Inflammatory macrophage treated with lipopolysaccharide for 4 hours (primary cell): ENCODE measurements around the gene SMIM14.
A peak's percentile ranks its signal among the peaks of the same experiment; 100 is the strongest.
"Not testable (repeated sequence)": the region's sequence is repeated elsewhere in the genome, so short reads cannot be mapped to it uniquely, and the experiment has no call there.

ENCODE experiments used
- DNase-seq: peaks from one replicate; pipeline ENCODE4 v3.0.0-alpha.2; 2020

SMIM14 gene

GRCh38 chr4:39591290-39591689, 47.4 kb downstream of the SMIM14 start:
- no peak for DNase-seq

GRCh38 chr4:39587881-39588280, 50.8 kb downstream of the SMIM14 start:
- no peak for DNase-seq

GRCh38 chr4:39574946-39575345, 63.7 kb downstream of the SMIM14 start:
- peak; percentile 33 for DNase-seq

- DNase-seq: no peak
These were observed 67.2 kb downstream of the SMIM14 start for GRCh38 chr4:39571504-39571903.

GRCh38 chr4:39571054-39571453, 67.6 kb downstream of the SMIM14 start:
- DNase-seq: no peak

- DNase-seq: no peak
These were observed 69.5 kb downstream of the SMIM14 start for GRCh38 chr4:39569209-39569608.

GRCh38 chr4:39568805-39569204, 69.9 kb downstream of the SMIM14 start:
- peak; percentile 8 for DNase-seq

GRCh38 chr4:39565878-39566600, 72.6 kb downstream of the SMIM14 start:
- DNase-seq: peak; percentile 75

- no peak for DNase-seq
These were observed 75.3 kb downstream of the SMIM14 start for GRCh38 chr4:39563346-39563847.

- no peak for DNase-seq
These were observed 75.9 kb downstream of the SMIM14 start for GRCh38 chr4:39562792-39563191.

GRCh38 chr4:39559626-39560025, 79.0 kb downstream of the SMIM14 start:
- no peak for DNase-seq

GRCh38 chr4:39555472-39555871, 83.2 kb downstream of the SMIM14 start:
- no peak for DNase-seq

GRCh38 chr4:39548425-39549067, 90.1 kb downstream of the SMIM14 start:
- no peak for DNase-seq

- no peak for DNase-seq
These were observed 93.9 kb downstream of the SMIM14 start for GRCh38 chr4:39544580-39545315.

- DNase-seq: not testable (repeated sequence)
These were observed 94.6 kb downstream of the SMIM14 start for GRCh38 chr4:39544080-39544479.

GRCh38 chr4:39543034-39543433, 95.6 kb downstream of the SMIM14 start:
- no peak for DNase-seq

GRCh38 chr4:39542611-39543012, 96.1 kb downstream of the SMIM14 start:
- DNase-seq: no peak

- DNase-seq: no peak
These were observed 96.6 kb downstream of the SMIM14 start for GRCh38 chr4:39541987-39542610.

GRCh38 chr4:39539089-39539611, 99.5 kb downstream of the SMIM14 start:
- no peak for DNase-seq

GRCh38 chr4:39533541-39533940, 105.1 kb downstream of the SMIM14 start:
- no peak for DNase-seq

GRCh38 chr4:39532237-39532636, 106.4 kb downstream of the SMIM14 start:
- not testable (repeated sequence) for DNase-seq

GRCh38 chr4:39530682-39531081, 108.0 kb downstream of the SMIM14 start:
- DNase-seq: no peak

GRCh38 chr4:39529534-39529933, 109.1 kb downstream of the SMIM14 start:
- DNase-seq: no peak
